Omental fat pad (tissue), 4 donors: ENCODE results near the gene ZNF554. TPM values are rescaled to one million over a fixed set of nuclear protein-coding genes. Genes with fewer than 3 reads are reported as not detected.
"Not testable (repeated sequence)": the region's sequence is repeated elsewhere in the genome, so short reads cannot be mapped to it uniquely, and the experiment has no call there.

Source experiments
- ATAC-seq: fragments of 150-250 bp; one replicate; pipeline ENCODE4 v1.9.1; 2016; ENCODE audit warnings: mild to moderate bottlenecking, moderate library complexity; ENCODE audit not compliant: low FRiP score
- DNase-seq: peaks from one replicate; pipeline ENCODE4 v3.0.0-alpha.2; 2019; ENCODE audit warnings: low spot score
- total RNA-seq, 4 donors: library from RNA; depleted of rRNA; stranded (reverse); fragments of >200 nt; gene quantifications; one replicate each; pipeline ENCODE4 v1.1.0, GENCODE V29; 2016
- TF ChIP-seq, protein P1 (sequence below), 3 donors: fragments of 450-650 bp; IDR thresholded peaks; one replicate each; pipeline ENCODE4 v1.5.1; 2016 to 2017; ENCODE audit warnings: antibody characterized with exemption in 3 of 3, mild to moderate bottlenecking in 3 of 3, moderate library complexity in 2 of 3

The ZNF554 gene
- total RNA-seq, 4 donors from 2014 or later, result 0.84 to 4.0 (median 3.1) TPM

DNA sequence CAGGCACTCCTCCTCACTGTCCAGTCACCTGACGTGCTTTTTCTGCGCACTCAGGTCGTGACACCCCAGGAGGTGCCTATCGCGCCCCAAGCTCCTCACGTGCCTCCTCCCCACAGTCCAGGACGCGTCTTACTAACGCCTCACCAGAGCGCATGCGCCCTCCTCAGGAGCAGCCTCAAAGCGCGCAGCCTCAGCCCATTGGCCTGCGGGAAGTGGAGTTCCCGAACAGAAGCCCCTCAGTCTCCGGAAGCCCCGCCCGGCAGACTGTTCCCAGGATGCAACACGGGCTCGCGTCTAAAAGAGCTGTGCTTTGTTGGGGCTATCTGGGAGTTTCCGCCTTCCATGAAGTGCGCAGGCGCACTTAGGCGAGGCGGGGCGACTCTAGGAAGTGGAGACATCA lies 39.2 kb downstream of the ZNF554 start:
- ATAC-seq (no peak), DNase-seq (no peak)
- TF ChIP-seq, protein P1, sequence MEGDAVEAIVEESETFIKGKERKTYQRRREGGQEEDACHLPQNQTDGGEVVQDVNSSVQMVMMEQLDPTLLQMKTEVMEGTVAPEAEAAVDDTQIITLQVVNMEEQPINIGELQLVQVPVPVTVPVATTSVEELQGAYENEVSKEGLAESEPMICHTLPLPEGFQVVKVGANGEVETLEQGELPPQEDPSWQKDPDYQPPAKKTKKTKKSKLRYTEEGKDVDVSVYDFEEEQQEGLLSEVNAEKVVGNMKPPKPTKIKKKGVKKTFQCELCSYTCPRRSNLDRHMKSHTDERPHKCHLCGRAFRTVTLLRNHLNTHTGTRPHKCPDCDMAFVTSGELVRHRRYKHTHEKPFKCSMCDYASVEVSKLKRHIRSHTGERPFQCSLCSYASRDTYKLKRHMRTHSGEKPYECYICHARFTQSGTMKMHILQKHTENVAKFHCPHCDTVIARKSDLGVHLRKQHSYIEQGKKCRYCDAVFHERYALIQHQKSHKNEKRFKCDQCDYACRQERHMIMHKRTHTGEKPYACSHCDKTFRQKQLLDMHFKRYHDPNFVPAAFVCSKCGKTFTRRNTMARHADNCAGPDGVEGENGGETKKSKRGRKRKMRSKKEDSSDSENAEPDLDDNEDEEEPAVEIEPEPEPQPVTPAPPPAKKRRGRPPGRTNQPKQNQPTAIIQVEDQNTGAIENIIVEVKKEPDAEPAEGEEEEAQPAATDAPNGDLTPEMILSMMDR (IDR thresholded peaks at IDR 0.05), result no peak

DNA sequence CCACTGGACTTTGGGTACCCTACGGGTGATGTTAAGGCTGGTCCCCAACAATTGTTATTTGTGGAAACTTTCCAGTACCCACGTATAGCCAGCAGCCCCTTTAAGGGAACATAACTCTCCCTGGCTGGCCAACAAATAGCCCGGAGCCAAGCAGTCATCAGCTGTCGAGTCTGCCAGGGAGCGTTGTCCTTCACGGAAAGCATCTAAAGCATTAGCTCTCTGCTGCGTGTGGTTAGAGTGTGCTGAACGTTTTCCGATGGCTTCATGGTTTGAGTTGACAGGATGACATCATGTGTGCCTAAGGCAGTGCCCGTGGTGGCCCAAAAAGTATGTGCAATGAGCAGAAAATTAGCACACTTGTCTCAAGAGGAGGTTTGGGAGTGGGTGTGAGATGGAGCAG lies 44.1 kb downstream of the ZNF554 start:
- ATAC-seq (no peak), DNase-seq (no peak)
- TF ChIP-seq, protein P1 (IDR thresholded peaks at IDR 0.05), result no peak

DNA sequence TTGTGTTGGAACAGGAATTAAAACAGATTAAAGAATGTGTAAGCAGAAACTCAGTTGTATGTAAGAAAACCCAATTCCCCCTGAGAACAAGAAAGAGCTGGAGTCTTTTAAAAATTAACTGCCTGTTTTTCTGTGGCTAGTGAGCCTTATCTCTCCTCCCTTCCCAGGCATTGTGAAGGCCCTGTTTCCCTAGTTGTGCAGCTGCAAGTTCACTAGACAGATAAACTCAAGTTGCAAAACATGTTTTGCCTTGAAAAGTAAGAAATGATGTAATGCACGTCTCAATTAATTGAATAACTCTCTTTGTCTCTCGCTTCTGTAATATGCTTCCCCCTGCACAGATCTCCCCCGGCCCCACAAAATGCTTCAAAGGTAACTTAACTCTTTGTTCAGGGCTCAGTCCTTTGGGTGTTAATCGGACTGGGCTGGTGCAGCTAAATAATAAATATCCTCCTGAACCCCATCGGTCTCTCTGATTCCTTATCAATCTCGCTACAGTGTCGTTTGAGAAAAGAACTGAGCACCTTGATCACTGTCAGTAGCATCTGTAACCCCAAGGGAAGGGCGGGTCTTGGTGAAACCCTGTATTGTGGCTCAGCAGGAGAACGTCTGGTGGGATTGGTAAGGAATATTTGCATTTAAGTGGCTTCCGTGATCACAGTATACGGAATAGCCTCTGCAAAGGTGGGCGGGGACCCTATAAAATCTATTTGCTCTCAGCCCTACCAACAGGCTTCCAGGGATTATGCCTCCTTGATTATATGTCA lies 45.8 kb downstream of the ZNF554 start:
- no peak for DNase-seq
- TF ChIP-seq, protein P1 (IDR thresholded peaks at IDR 0.05), result no peak
- no peak for ATAC-seq

DNA sequence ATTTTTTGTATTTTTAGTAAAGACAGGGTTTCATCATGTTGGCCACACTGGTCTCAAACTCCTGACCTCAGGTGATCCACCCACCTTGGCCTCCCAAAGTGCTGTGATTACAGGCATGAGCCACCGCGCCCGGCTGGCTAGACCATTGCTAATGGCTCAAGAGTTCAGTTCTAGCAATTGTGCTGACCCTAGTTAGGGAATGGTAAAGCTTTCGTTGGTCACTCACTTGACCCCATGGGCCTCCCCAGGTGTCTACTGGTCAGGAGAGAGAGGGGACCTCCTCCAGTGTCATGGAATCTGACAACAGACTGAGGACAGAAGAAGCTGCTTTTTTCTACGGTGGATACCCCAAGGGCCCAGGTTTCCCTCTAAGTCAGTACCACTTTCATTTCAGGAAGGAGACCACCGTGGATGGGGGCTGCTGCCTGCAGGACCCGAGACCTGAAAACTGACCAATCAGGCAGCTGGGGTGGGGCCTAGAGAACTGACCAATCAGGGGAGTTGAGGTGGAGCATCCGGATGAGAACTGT lies 46.9 kb downstream of the ZNF554 start:
- ATAC-seq, result no peak
- TF ChIP-seq, protein P1 (IDR thresholded peaks at IDR 0.05), result no peak
- no peak for DNase-seq

DNA sequence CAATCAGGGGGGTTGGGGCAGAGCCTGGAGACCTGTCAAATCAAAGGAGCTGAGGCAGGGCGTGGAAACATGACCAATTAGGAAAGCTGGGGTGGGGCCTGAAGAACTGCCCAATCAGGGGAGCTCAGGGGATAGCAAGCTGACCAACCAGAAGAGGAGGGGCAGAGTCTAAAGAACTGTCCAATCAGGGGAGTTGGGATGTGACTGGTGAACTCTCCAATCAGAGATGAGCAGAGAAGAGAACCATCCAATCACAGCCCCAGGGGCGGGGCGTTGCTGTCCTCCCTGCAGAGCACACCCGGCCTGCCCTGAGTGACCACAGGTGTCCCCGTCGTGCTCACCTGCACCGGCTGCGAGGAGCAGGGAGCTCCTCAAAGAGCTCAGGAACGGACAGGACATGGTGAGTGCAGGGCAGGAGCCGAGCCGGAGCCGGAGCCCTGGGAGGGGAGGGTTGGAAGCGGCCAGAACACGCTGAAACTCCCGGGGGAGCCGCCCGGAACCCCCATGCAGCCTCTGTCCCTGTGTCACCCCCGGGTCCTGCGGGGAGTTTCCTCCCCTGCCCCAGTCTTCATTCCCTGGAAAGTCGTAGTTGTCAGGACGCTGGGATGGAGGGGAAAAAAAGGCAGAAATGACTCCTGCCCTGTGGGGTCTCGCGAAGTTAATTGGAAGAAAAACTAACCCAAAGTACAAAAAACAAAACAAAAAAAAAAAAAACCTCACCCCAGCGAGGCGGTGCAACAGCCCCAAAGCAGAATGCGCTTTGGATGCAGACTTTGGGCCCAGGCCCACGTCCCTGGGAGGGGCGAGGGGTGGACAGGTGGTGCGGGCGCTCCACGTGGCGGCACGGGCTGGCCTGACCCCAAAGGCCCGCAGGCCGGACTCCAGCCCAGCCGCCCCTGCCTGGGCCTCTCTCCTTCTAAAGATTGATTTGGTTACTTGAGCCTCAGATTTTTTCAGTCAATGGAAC lies 47.6 kb downstream of the ZNF554 start, which contains the start of gene ZNF556:
Gene ZNF556, plus strand, starts transcription at position 311 of the 967 bp plus-strand sequence. Its CDS starts 87 bp downstream, at position 398.
- DNase-seq, result no peak
- TF ChIP-seq, protein P1 (IDR thresholded peaks at IDR 0.05), result no peak
- no peak for ATAC-seq

DNA sequence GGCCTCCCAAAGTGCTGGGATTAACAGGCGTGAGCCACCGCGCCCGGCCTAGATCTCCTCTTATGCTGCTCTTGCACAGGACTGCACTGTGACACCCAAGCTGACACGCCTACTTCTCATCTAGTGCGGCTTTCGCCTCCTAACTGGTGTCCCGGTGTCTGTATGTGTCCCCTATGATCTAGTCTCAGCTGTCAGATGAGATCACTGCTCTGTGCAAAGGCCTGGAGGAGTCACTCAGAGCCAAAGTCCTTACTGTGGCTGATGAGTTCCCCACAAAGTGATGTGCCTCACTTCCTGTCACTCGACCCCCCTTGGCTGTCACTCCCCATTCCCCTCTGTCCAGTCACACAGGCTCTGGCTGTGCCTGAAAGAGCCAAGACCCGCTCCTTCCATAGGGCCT lies 50.0 kb downstream of the ZNF554 start:
- TF ChIP-seq, protein P1 (IDR thresholded peaks at IDR 0.05), result no peak
- DNase-seq (no peak), ATAC-seq (no peak)

DNA sequence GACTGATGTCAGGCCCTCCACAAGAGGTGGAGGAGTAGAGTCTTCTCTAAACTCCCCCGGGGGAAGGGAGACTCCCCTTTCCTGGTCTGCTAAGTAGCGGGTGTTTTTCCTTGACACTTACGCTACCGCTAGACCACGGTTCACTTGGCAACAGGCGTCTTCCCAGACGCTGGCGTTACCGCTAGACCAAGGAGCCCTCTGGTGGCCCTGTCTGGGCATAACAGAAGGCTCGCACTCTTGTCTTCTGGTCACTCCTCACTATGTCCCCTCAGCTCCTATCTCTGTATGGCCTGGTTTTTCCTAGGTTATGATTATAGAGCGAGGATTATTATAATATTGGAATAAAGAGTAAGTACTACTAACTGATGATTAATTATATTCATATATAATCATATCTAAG lies 52.5 kb downstream of the ZNF554 start:
- not testable (repeated sequence) for ATAC-seq

More for the DNA sequence above, 52.5 kb downstream of the ZNF554 start:
- DNase-seq, result not testable (repeated sequence)
